Central memory CD8-positive, alpha-beta T cell (primary cell): ENCODE data around the gene ALAS1.
A peak's percentile ranks its signal among the peaks of the same experiment; 100 is the strongest.

Experiments
- ATAC-seq: fragments of 150-1000 bp; cut with Tn5 transposase; replicated peaks from 2 replicates; pipeline ENCODE4 v1.10.0; 2022; ENCODE audit warnings: mild to moderate bottlenecking, moderate FRiP score, moderate number of reproducible peaks; ENCODE audit not compliant: poor library complexity, severe bottlenecking; ENCODE audit errors: extremely low read depth
- DNase-seq, 2 donors: peaks; one replicate each; pipeline ENCODE4 v3.0.0; 2021; ENCODE audit warnings: low spot score in 2 of 2
- H3K27ac Mint-ChIP-seq: one replicate; pipeline ENCODE4 v1.8.0; 2022; ENCODE audit warnings: low read depth, mild to moderate bottlenecking, moderate library complexity, mixed read lengths
- H3K27me3 Mint-ChIP-seq: one replicate; pipeline ENCODE4 v1.8.0; 2022; ENCODE audit warnings: mixed read lengths
- H3K36me3 Mint-ChIP-seq: one replicate; pipeline ENCODE4 v1.8.0; 2022; ENCODE audit warnings: mild to moderate bottlenecking, moderate library complexity, mixed read lengths; ENCODE audit not compliant: insufficient read depth
- H3K4me1 Mint-ChIP-seq: one replicate; pipeline ENCODE4 v1.8.0; 2022; ENCODE audit warnings: mixed read lengths
- H3K4me3 Mint-ChIP-seq: one replicate; pipeline ENCODE4 v1.8.0; 2022; ENCODE audit warnings: mild to moderate bottlenecking, moderate library complexity, mixed read lengths
- H3K9me3 Mint-ChIP-seq: one replicate; pipeline ENCODE4 v1.8.0; 2022; ENCODE audit warnings: mixed read lengths

ALAS1 gene

GRCh38 chr3:52230889-52231499, 33.0 kb downstream of the ALAS1 start:
- ATAC-seq (no peak), DNase-seq (no peak)
- Mint-ChIP-seq H3K27me3 (no peaks in the 10 kb centered on the region), H3K36me3 (peaks cover 37% of the 10 kb centered on the region), H3K4me1 (peaks cover 43% of the 10 kb centered on the region), H3K4me3 (no peak overlapping the region), H3K27ac (peak overlapping the region; percentile 64), H3K9me3 (no peaks in the 10 kb centered on the region)

GRCh38 chr3:52231502-52232278, 33.7 kb downstream of the ALAS1 start:
- no peaks in the 10 kb centered on the region for H3K9me3 Mint-ChIP-seq
- peaks cover 37% of the 10 kb centered on the region for H3K36me3 Mint-ChIP-seq
- H3K4me3 Mint-ChIP-seq = peak overlapping the region; percentile 38
- peaks cover 43% of the 10 kb centered on the region for H3K4me1 Mint-ChIP-seq
- peak; percentile 82 for ATAC-seq
- H3K27ac Mint-ChIP-seq = peak overlapping the region; percentile 64
- H3K27me3 Mint-ChIP-seq = no peaks in the 10 kb centered on the region
- peak; percentile 79 to 91 for DNase-seq

- Mint-ChIP-seq H3K4me1 (peaks cover 46% of the 10 kb centered on the region), H3K36me3 (peaks cover 36% of the 10 kb centered on the region), H3K4me3 (peak overlapping the region; percentile 13), H3K27ac (peak overlapping the region; percentile 64), H3K27me3 (no peaks in the 10 kb centered on the region), H3K9me3 (no peaks in the 10 kb centered on the region)
- DNase-seq (no peak), ATAC-seq (no peak)
Observed at GRCh38 chr3:52232279-52233107, 34.5 kb downstream of the ALAS1 start.

GRCh38 chr3:52233108-52233591, 35.2 kb downstream of the ALAS1 start:
- DNase-seq (no peak), ATAC-seq (no peak)
- H3K9me3 Mint-ChIP-seq = no peaks in the 10 kb centered on the region
- peak overlapping the region; percentile 13 for H3K4me3 Mint-ChIP-seq
- peaks cover 36% of the 10 kb centered on the region for H3K36me3 Mint-ChIP-seq
- peak overlapping the region; percentile 64 for H3K27ac Mint-ChIP-seq
- peaks cover 49% of the 10 kb centered on the region for H3K4me1 Mint-ChIP-seq
- no peaks in the 10 kb centered on the region for H3K27me3 Mint-ChIP-seq

GRCh38 chr3:52233968-52234367, 36.0 kb downstream of the ALAS1 start:
- H3K4me3 Mint-ChIP-seq = peak overlapping the region; percentile 13
- no peak overlapping the region for H3K27ac Mint-ChIP-seq
- ATAC-seq = no peak
- peaks cover 40% of the 10 kb centered on the region for H3K36me3 Mint-ChIP-seq
- H3K4me1 Mint-ChIP-seq = peaks cover 54% of the 10 kb centered on the region
- H3K9me3 Mint-ChIP-seq = no peaks in the 10 kb centered on the region
- DNase-seq = no peak
- no peaks in the 10 kb centered on the region for H3K27me3 Mint-ChIP-seq

- ATAC-seq = no peak
- Mint-ChIP-seq H3K4me3 (no peak overlapping the region), H3K9me3 (no peaks in the 10 kb centered on the region), H3K27ac (no peak overlapping the region), H3K27me3 (no peaks in the 10 kb centered on the region), H3K4me1 (peaks cover 61% of the 10 kb centered on the region), H3K36me3 (peaks cover 37% of the 10 kb centered on the region)
- DNase-seq = no peak
Observed at GRCh38 chr3:52234516-52235447, 36.8 kb downstream of the ALAS1 start.

GRCh38 chr3:52236424-52236886, 38.5 kb downstream of the ALAS1 start:
- DNase-seq (no peak), ATAC-seq (no peak)
- Mint-ChIP-seq H3K9me3 (no peaks in the 10 kb centered on the region), H3K36me3 (peaks cover 27% of the 10 kb centered on the region), H3K27me3 (no peaks in the 10 kb centered on the region), H3K27ac (no peak overlapping the region), H3K4me3 (peak overlapping the region; percentile 99), H3K4me1 (peaks cover 72% of the 10 kb centered on the region)

GRCh38 chr3:52237006-52237656, 39.2 kb downstream of the ALAS1 start:
- H3K4me3 Mint-ChIP-seq = peak overlapping the region; percentile 99
- H3K27me3 Mint-ChIP-seq = no peaks in the 10 kb centered on the region
- H3K36me3 Mint-ChIP-seq = peaks cover 24% of the 10 kb centered on the region
- H3K9me3 Mint-ChIP-seq = no peaks in the 10 kb centered on the region
- DNase-seq (no peak), ATAC-seq (no peak)
- peaks cover 67% of the 10 kb centered on the region for H3K4me1 Mint-ChIP-seq
- no peak overlapping the region for H3K27ac Mint-ChIP-seq

GRCh38 chr3:52237657-52238172, 39.8 kb downstream of the ALAS1 start:
- Mint-ChIP-seq H3K36me3 (peaks cover 26% of the 10 kb centered on the region), H3K27ac (no peak overlapping the region), H3K4me3 (peak overlapping the region; percentile 99), H3K4me1 (peaks cover 62% of the 10 kb centered on the region), H3K9me3 (no peaks in the 10 kb centered on the region), H3K27me3 (no peaks in the 10 kb centered on the region)
- ATAC-seq (no peak), DNase-seq (no peak)

- Mint-ChIP-seq H3K9me3 (no peaks in the 10 kb centered on the region), H3K27me3 (no peaks in the 10 kb centered on the region), H3K27ac (peak overlapping the region; percentile 82), H3K36me3 (peaks cover 26% of the 10 kb centered on the region), H3K4me3 (peak overlapping the region; percentile 99), H3K4me1 (peaks cover 65% of the 10 kb centered on the region)
- no peak for ATAC-seq
- no peak for DNase-seq
Observed at GRCh38 chr3:52238193-52238760, 40.3 kb downstream of the ALAS1 start.
